ENCODE results near the gene PLEKHH1.

DNA sequence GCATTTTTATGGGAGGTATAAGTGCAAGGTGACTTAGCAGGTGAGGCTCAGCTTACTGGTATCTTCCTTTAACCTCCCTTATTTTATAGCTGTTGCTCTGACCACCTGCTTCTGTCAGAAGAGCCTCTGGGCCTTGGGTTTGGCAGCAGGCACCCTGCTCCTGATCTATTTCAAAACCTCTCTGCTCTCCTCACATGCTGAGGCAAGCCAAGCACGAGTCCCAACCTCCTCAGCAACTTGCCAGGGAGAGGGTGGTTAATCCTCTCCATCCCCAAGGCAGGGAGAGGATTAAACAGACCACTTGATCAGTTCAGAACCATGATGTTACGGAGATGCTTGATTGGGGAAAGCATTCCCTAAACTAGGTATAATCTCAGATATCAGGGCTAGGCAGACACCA, 5.4 kb downstream of the PLEKHH1 start:
- TF ChIP-seq, protein P1, sequence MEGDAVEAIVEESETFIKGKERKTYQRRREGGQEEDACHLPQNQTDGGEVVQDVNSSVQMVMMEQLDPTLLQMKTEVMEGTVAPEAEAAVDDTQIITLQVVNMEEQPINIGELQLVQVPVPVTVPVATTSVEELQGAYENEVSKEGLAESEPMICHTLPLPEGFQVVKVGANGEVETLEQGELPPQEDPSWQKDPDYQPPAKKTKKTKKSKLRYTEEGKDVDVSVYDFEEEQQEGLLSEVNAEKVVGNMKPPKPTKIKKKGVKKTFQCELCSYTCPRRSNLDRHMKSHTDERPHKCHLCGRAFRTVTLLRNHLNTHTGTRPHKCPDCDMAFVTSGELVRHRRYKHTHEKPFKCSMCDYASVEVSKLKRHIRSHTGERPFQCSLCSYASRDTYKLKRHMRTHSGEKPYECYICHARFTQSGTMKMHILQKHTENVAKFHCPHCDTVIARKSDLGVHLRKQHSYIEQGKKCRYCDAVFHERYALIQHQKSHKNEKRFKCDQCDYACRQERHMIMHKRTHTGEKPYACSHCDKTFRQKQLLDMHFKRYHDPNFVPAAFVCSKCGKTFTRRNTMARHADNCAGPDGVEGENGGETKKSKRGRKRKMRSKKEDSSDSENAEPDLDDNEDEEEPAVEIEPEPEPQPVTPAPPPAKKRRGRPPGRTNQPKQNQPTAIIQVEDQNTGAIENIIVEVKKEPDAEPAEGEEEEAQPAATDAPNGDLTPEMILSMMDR (IDR thresholded peaks at IDR 0.05) = no peak
- TF ChIP-seq POLR2A (IDR thresholded peaks at IDR 0.05) = no peak
